ENCODE data around the gene KCTD17.

The KCTD17 gene

GRCh38 chr22:37051391-37052385, at the start of gene KCTD17:
Gene KCTD17 (plus strand): TSS chr22:37051742. CDS start chr22:37051761, 19 bp downstream.
- DNase-seq (ENCODE audit: low read depth in 2 of 2): peak; percentile 44 to 75

- DNase-seq (ENCODE audit: low read depth in 2 of 2): no peak
Observed at GRCh38 chr22:37001826-37002225, 49.7 kb upstream of the KCTD17 start.

- DNase-seq (ENCODE audit: low read depth in 2 of 2): no peak
Observed at GRCh38 chr22:37002633-37003032, 48.9 kb upstream of the KCTD17 start.

- DNase-seq (ENCODE audit: low read depth in 2 of 2): no peak
Observed at GRCh38 chr22:37007651-37008050, 43.9 kb upstream of the KCTD17 start.

- no peak for DNase-seq (ENCODE audit: low read depth in 2 of 2)
Observed at GRCh38 chr22:37008365-37008764, 43.2 kb upstream of the KCTD17 start.

GRCh38 chr22:37009490-37009889, 42.1 kb upstream of the KCTD17 start:
- no peak for DNase-seq (ENCODE audit: low read depth in 2 of 2)

- DNase-seq (ENCODE audit: low read depth in 2 of 2): no peak
Observed at GRCh38 chr22:37010174-37010573, 41.4 kb upstream of the KCTD17 start.

GRCh38 chr22:37010976-37011375, 40.6 kb upstream of the KCTD17 start:
- no peak for DNase-seq (ENCODE audit: low read depth in 2 of 2)

- no peak for DNase-seq (ENCODE audit: low read depth in 2 of 2)
Observed at GRCh38 chr22:37011472-37011871, 40.1 kb upstream of the KCTD17 start.

- no peak for DNase-seq (ENCODE audit: low read depth in 2 of 2)
Observed at GRCh38 chr22:37012262-37012904, 39.2 kb upstream of the KCTD17 start.

GRCh38 chr22:37012956-37013355, 38.6 kb upstream of the KCTD17 start:
- DNase-seq (ENCODE audit: low read depth in 2 of 2): no peak

- DNase-seq (ENCODE audit: low read depth in 2 of 2): no peak
Observed at GRCh38 chr22:37014415-37014806, 37.1 kb upstream of the KCTD17 start.

- DNase-seq (ENCODE audit: low read depth in 2 of 2): no peak
Observed at GRCh38 chr22:37014835-37015586, 36.5 kb upstream of the KCTD17 start.

- no peak for DNase-seq (ENCODE audit: low read depth in 2 of 2)
Observed at GRCh38 chr22:37015587-37015878, 36.0 kb upstream of the KCTD17 start.

GRCh38 chr22:37016134-37016910, 35.2 kb upstream of the KCTD17 start:
- no peak for DNase-seq (ENCODE audit: low read depth in 2 of 2)

- DNase-seq (ENCODE audit: low read depth in 2 of 2): no peak
Observed at GRCh38 chr22:37017356-37017755, 34.2 kb upstream of the KCTD17 start.

- DNase-seq (ENCODE audit: low read depth in 2 of 2): no peak
Observed at GRCh38 chr22:37018086-37018814, 33.3 kb upstream of the KCTD17 start.

GRCh38 chr22:37018815-37019308, 32.7 kb upstream of the KCTD17 start:
- no peak for DNase-seq (ENCODE audit: low read depth in 2 of 2)

- peak in 1 of 2 experiments; percentile 31 for DNase-seq (ENCODE audit: low read depth in 2 of 2)
Observed at GRCh38 chr22:37019309-37020191, 32.0 kb upstream of the KCTD17 start, which contains the start of the genes MPST and TST. Gene MPST (plus strand): TSS chr22:37019742. CDS start chr22:37019837, 95 bp downstream. Gene TST (minus strand): TSS chr22:37019447. CDS start chr22:37018732, 715 bp downstream.

- no peak for DNase-seq (ENCODE audit: low read depth in 2 of 2)
Observed at GRCh38 chr22:37020192-37020479, 31.4 kb upstream of the KCTD17 start.
